Loucy (cell line): ENCODE results near the gene TANGO2.
A peak's percentile ranks its signal among the peaks of the same experiment; 100 is the strongest.

Experiments
- H2AFZ ChIP-seq: fragments of 200-600 bp; sonication (generic); 2 replicates; pipeline ENCODE4 v1.6.0; 2016; ENCODE audit warnings: antibody characterized with exemption, mild to moderate bottlenecking, low read length, moderate library complexity
- H3F3A ChIP-seq: fragments of 200-600 bp; 2 replicates; pipeline ENCODE4 v1.6.0; 2016; ENCODE audit warnings: antibody characterized with exemption, low read depth, mild to moderate bottlenecking
- H3K27me3 ChIP-seq: fragments of 200-600 bp; sonication (generic); 2 replicates; pipeline ENCODE4 v1.6.1; 2014; ENCODE audit warnings: low read length, mild to moderate bottlenecking; ENCODE audit not compliant: insufficient read depth, poor library complexity, severe bottlenecking
- H3K36me3 ChIP-seq: fragments of 200-600 bp; sonication (generic); 2 replicates; pipeline ENCODE4 v1.6.1; 2016; ENCODE audit warnings: low read length; ENCODE audit not compliant: insufficient read depth
- H3K4me1 ChIP-seq: fragments of 200-600 bp; sonication (generic); 2 replicates; pipeline ENCODE4 v1.5.1; 2014; ENCODE audit warnings: low read length, mild to moderate bottlenecking; ENCODE audit not compliant: insufficient read depth, poor library complexity, severe bottlenecking
- H3K4me2 ChIP-seq: fragments of 200-600 bp; sonication (generic); 2 replicates; pipeline ENCODE4 v1.6.0; 2014; ENCODE audit warnings: antibody characterized with exemption, low read length, low read depth, mild to moderate bottlenecking; ENCODE audit not compliant: poor library complexity, severe bottlenecking
- H3K4me3 ChIP-seq: fragments of 200-600 bp; sonication (generic); 2 replicates; pipeline ENCODE4 v1.5.1; 2014; ENCODE audit warnings: low read length, mild to moderate bottlenecking, mixed read lengths; ENCODE audit not compliant: poor library complexity, severe bottlenecking
- H3K79me2 ChIP-seq: fragments of 200-600 bp; sonication (generic); 2 replicates; pipeline ENCODE4 v1.6.1; 2014; ENCODE audit warnings: low read length; ENCODE audit not compliant: insufficient read depth
- H3K9ac ChIP-seq: fragments of 200-600 bp; sonication (generic); 2 replicates; pipeline ENCODE4 v1.6.0; 2014; ENCODE audit warnings: mild to moderate bottlenecking, low read depth, low read length, moderate library complexity; ENCODE audit not compliant: poor library complexity, severe bottlenecking
- H3K9me2 ChIP-seq: fragments of 200-600 bp; sonication (generic); replicated peaks from 2 replicates; pipeline ENCODE4 v1.6.1; 2016; ENCODE audit warnings: low read depth, low read length, mixed read lengths
- H3K9me3 ChIP-seq: fragments of 200-600 bp; sonication (generic); 2 replicates; pipeline ENCODE4 v1.6.1; 2014; ENCODE audit warnings: mild to moderate bottlenecking, antibody characterized with exemption, low read length, low read depth; ENCODE audit not compliant: insufficient read depth
- H4K20me1 ChIP-seq: fragments of 200-600 bp; sonication (generic); 2 replicates; pipeline ENCODE4 v1.6.0; 2014; ENCODE audit warnings: antibody characterized with exemption, low read length, mild to moderate bottlenecking; ENCODE audit not compliant: insufficient read depth, poor library complexity, severe bottlenecking
- EZH2phosphoT487 ChIP-seq: fragments of 200-600 bp; IDR thresholded peaks from 2 replicates; pipeline ENCODE4 v1.6.1; 2018; ENCODE audit warnings: antibody characterized with exemption, mild to moderate bottlenecking, moderate library complexity, borderline replicate concordance
- TF ChIP-seq, protein P1 (sequence below): fragments of 200-600 bp; sonication (generic); conservative IDR thresholded peaks from 2 replicates; pipeline ENCODE4 v1.5.1; 2014; ENCODE audit warnings: mild to moderate bottlenecking, antibody characterized with exemption, low read length

TANGO2 gene

DNA sequence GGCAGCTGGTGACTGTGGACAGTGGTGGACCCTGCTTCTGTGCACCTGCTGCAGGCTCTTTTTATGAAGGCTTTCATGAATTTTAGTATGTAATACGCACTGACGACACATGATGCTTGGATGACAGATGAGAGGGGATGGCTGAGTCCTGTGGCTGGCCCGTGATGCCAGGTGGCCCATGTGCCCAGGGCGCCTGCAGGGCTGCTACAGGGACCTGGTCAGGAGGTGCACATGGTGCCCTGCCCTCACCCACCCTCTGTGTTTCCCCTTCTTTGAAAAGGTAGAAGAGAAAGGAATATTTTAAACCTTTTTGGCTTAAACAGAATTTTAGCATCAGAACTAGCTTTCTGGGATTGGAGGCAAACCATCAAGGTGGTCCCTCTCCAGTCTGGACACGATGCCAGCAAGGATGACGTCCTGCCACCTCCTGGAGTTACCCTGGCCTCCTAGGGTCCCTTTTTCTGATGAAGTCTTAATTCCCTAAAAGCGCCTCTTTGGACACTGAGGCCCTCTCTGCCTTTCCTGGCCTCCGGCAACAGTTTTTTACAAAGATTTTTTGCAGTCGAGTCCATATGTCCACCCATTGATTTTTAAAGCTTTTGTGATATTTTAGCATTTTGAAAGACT lies 89.6 kb downstream of the TANGO2 start:
- H2AFZ ChIP-seq = no peak overlapping the region
- no peak overlapping the region for H3K4me3 ChIP-seq
- H4K20me1 ChIP-seq = peaks cover 14% of the 10 kb centered on the region
- H3K79me2 ChIP-seq = peaks cover 28% of the 10 kb centered on the region
- H3K4me1 ChIP-seq = peaks cover 4% of the 10 kb centered on the region
- peaks cover 84% of the 10 kb centered on the region; the same call in 1 of the 2 replicates for H3K36me3 ChIP-seq
- H3K4me2 ChIP-seq = no peak overlapping the region
- H3K9me3 ChIP-seq = no peaks in the 10 kb centered on the region
- no peaks in the 10 kb centered on the region for H3K27me3 ChIP-seq
- TF ChIP-seq EZH2phosphoT487 = no peak
- TF ChIP-seq, protein P1, sequence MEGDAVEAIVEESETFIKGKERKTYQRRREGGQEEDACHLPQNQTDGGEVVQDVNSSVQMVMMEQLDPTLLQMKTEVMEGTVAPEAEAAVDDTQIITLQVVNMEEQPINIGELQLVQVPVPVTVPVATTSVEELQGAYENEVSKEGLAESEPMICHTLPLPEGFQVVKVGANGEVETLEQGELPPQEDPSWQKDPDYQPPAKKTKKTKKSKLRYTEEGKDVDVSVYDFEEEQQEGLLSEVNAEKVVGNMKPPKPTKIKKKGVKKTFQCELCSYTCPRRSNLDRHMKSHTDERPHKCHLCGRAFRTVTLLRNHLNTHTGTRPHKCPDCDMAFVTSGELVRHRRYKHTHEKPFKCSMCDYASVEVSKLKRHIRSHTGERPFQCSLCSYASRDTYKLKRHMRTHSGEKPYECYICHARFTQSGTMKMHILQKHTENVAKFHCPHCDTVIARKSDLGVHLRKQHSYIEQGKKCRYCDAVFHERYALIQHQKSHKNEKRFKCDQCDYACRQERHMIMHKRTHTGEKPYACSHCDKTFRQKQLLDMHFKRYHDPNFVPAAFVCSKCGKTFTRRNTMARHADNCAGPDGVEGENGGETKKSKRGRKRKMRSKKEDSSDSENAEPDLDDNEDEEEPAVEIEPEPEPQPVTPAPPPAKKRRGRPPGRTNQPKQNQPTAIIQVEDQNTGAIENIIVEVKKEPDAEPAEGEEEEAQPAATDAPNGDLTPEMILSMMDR = no peak
- H3K9ac ChIP-seq = no peak overlapping the region
- H3K9me2 ChIP-seq = no peaks in the 10 kb centered on the region
- no peaks in the 10 kb centered on the region for H3F3A ChIP-seq

DNA sequence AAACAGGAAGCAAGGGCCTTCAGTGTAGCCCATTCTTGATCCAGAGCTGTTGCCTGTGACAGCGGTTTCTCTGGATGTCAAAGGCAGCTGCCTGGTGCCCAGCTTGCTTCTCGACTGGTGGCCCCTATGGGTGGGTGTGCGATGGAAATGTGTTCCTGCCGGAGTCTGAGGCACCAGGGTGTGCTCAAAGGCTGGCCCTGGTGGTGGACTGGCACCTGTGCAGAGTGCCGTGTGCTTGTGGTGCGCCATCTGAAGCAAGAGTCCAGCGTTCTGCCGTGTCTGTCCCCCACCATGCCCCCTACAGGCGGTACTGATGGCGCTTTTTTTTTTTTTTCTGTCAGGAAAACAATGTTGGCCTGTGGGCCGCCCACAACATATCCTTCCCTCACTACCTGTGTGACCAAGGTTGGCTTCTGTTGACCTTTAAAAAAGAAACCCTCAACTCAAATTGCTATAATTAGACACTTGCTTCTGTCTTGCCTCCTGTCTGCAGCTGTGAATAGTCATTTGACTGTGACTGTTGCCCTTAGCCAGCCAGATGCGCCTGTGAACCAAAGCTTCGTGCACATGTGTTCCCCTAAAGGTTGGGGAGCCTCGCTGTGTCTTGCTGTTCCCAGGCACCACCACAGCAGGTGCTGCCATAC lies 90.3 kb downstream of the TANGO2 start:
- Histone ChIP-seq H3K9me3 (no peaks in the 10 kb centered on the region), H3K36me3 (peaks cover 77% of the 10 kb centered on the region; the same call in 1 of the 2 replicates), H2AFZ (no peak overlapping the region), H3K9me2 (no peaks in the 10 kb centered on the region), H3K4me2 (no peak overlapping the region), H3K9ac (no peak overlapping the region), H3K79me2 (peaks cover 31% of the 10 kb centered on the region), H3K27me3 (no peaks in the 10 kb centered on the region), H3K4me1 (peaks cover 11% of the 10 kb centered on the region), H4K20me1 (peaks cover 10% of the 10 kb centered on the region), H3F3A (no peaks in the 10 kb centered on the region), H3K4me3 (no peak overlapping the region)
- TF ChIP-seq, protein P1 = peak; percentile 54
- TF ChIP-seq EZH2phosphoT487 = no peak

DNA sequence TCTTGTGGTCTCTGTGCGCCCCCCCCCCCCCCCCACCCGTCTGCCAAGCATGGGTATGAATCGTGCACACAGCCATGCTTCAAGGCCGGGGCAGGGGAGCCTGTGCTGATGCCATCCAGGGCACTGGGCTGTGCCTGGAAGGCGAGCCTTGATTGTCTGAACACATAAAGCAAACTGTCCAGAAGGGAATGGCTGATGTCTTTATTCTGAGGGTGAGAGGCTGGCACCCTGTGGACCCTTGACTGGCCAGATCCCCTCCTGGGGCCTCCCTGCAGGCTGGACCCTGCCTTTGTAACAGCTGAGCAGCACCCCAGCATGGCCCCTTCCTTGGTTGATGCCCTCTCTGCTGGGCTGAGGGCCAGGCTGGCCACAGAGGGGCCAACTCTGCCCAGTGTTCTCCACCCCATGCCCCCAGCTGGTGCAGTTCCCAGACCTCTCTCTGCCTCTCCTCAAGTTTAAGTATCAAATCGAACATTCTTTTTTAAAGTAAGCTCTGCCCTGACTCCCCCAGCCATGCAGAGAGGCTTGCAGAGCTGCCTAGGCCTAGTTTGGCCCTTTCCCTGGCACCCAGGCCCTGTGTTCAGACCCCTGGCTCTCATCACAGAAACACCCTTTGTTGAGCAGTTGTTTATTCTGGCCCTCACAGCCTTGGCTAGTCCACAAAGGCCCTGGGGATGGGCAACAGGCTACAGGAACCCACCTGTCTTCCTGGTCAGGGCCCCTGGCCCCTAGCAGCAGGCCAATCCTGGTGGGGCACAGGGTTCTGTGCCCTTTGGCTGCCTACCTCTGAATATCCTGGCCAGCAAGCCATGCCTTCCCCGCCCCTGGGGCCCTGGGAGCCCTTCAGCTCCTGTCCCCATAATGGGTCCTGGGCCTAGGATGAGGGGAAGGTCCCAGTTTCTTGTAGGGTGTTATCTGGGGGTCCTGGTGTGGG lies 91.0 kb downstream of the TANGO2 start:
- Histone ChIP-seq H2AFZ (no peak overlapping the region), H3K4me1 (peaks cover 13% of the 10 kb centered on the region), H3K9me2 (no peaks in the 10 kb centered on the region), H3K4me2 (no peak overlapping the region), H3F3A (no peaks in the 10 kb centered on the region), H4K20me1 (peaks cover 10% of the 10 kb centered on the region), H3K9me3 (no peaks in the 10 kb centered on the region), H3K9ac (no peak overlapping the region), H3K36me3 (peaks cover 70% of the 10 kb centered on the region; the same call in 1 of the 2 replicates), H3K79me2 (peaks cover 35% of the 10 kb centered on the region), H3K27me3 (no peaks in the 10 kb centered on the region), H3K4me3 (no peak overlapping the region)
- TF ChIP-seq EZH2phosphoT487 = no peak
- TF ChIP-seq, protein P1 = no peak
